LNCaP clone FGC (cell line): ENCODE measurements around the gene RHEB.

ENCODE experiments used
- DNase-seq: peaks from one replicate; pipeline ENCODE4 v3.0.0-alpha.2; 2011; ENCODE audit warnings: low read depth
- H3K4me3 ChIP-seq: 2 replicates; pipeline ENCODE4 v1.5.1; 2011; ENCODE audit warnings: mild to moderate bottlenecking, low read depth, low read length, control low read depth
- CTCF ChIP-seq: IDR thresholded peaks from 2 replicates; pipeline ENCODE4 v1.5.1; 2012; ENCODE audit warnings: mild to moderate bottlenecking; ENCODE audit not compliant: control insufficient read depth, insufficient read depth; ENCODE audit errors: extremely low read depth

RHEB gene

GRCh38 chr7:151454932-151455530, 64.7 kb downstream of the RHEB start:
- TF ChIP-seq CTCF, result no peak
- no peak for DNase-seq
- H3K4me3 ChIP-seq, result no peak overlapping the region

GRCh38 chr7:151454305-151454704, 65.4 kb downstream of the RHEB start:
- H3K4me3 ChIP-seq, result no peak overlapping the region
- no peak for DNase-seq
- TF ChIP-seq CTCF, result no peak

DNA sequence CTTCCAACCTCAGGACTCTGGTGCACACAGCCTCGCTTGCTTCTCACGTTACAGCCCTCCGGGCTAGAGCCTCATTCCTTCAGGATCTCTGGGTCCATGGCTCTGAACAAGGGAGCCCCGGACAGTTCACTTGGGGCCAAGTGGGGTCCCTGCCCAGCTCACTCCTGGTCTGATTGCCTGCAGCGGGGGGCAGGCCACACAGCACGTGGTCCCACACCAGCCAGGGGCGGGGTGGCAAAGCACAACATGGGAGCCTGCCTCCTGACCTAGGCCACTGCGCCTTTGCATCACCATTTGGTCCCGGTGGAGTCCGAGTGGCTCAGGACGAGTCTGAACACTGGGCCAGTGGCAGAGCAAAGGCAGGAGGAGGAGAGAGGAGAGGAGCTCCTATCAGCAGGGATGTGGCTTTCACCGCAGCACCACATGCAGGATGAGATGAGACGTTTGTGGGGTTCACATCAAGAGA, 66.3 kb downstream of the RHEB start:
- no peak for TF ChIP-seq CTCF
- DNase-seq, result no peak
- no peak overlapping the region for H3K4me3 ChIP-seq

GRCh38 chr7:151452680-151453325, 66.9 kb downstream of the RHEB start:
- DNase-seq, result no peak
- no peak overlapping the region for H3K4me3 ChIP-seq
- TF ChIP-seq CTCF, result no peak

DNA sequence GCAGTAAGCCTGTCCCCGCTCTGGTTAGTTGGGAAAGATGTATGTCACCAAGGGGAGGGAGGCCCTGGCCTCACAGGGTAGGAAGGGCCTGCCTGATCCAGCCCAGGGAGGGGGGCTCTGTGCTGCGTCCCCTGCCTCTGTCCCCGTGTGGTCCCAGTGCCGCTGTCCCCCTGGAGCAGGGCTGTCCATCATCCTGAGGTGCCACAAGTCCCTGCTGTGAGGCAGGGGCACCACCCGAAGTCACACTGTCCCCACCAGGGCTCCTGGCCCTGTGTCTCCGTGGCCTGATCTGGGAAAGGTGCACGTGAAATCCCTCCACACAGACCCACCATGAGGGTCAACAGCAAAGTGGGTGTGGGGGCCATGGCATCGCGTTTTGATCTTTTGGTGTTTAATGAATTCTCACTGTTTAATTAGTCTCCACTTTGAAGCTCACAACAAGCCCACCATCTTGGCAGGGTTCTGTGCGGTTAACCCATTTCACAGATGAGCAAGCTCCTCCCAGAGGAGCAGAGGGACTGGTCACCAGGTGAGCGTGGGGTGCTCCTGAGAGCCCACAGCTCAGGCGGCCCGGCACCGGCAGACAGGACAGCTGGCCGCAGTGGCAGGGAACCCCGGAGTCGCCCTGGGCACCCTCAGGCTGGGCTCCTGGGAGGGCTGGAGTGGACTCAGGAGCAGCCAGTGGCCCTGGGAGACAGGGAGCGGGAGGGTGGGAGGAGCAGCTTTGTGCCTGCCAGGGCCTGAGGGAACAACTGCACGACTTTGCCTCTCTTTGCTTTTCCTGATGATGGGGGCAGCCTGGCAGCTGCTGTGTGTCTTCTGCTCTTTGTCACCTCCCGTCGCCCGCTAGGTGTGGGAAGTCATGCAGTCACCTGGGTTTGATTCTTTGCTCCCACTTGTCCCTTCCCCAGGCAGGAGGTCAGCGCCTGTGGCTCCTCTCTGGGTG, 67.8 kb downstream of the RHEB start:
- TF ChIP-seq CTCF, result no peak
- no peak overlapping the region for H3K4me3 ChIP-seq
- DNase-seq, result no peak

DNA sequence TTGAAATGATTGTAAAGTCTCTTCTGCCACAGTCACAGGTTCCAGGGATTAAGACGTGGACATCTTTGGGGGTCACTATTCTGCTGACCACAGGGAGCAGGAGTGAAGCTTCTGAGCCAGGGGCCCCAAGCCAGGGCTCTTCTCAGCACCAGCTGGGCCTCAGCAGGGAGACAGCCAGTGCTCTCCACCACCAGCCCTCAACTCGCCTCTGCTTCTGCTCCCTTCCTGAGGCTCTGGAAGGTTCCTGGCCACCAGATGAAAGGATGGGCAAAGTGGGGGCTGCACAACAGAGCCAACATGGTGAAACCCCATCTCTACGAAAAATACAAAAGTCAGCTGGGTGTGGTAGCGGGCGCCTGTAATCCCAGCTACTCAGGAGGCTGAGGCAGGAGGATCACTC, 68.5 kb downstream of the RHEB start:
- no peak overlapping the region for H3K4me3 ChIP-seq
- DNase-seq, result no peak
- no peak for TF ChIP-seq CTCF
